Loucy (cell line): ENCODE results near the gene HOTAIR.

Experiments used
- H2AFZ ChIP-seq: fragments of 200-600 bp; sonication (generic); 2 replicates; pipeline ENCODE4 v1.6.0; 2016; ENCODE audit warnings: antibody characterized with exemption, mild to moderate bottlenecking, low read length, moderate library complexity
- H3F3A ChIP-seq: fragments of 200-600 bp; 2 replicates; pipeline ENCODE4 v1.6.0; 2016; ENCODE audit warnings: antibody characterized with exemption, low read depth, mild to moderate bottlenecking
- H3K27me3 ChIP-seq: fragments of 200-600 bp; sonication (generic); 2 replicates; pipeline ENCODE4 v1.6.1; 2014; ENCODE audit warnings: low read length, mild to moderate bottlenecking; ENCODE audit not compliant: insufficient read depth, poor library complexity, severe bottlenecking
- H3K36me3 ChIP-seq: fragments of 200-600 bp; sonication (generic); 2 replicates; pipeline ENCODE4 v1.6.1; 2016; ENCODE audit warnings: low read length; ENCODE audit not compliant: insufficient read depth
- H3K4me1 ChIP-seq: fragments of 200-600 bp; sonication (generic); 2 replicates; pipeline ENCODE4 v1.5.1; 2014; ENCODE audit warnings: low read length, mild to moderate bottlenecking; ENCODE audit not compliant: insufficient read depth, poor library complexity, severe bottlenecking
- H3K4me2 ChIP-seq: fragments of 200-600 bp; sonication (generic); 2 replicates; pipeline ENCODE4 v1.6.0; 2014; ENCODE audit warnings: antibody characterized with exemption, low read length, low read depth, mild to moderate bottlenecking; ENCODE audit not compliant: poor library complexity, severe bottlenecking
- H3K4me3 ChIP-seq: fragments of 200-600 bp; sonication (generic); 2 replicates; pipeline ENCODE4 v1.5.1; 2014; ENCODE audit warnings: low read length, mild to moderate bottlenecking, mixed read lengths; ENCODE audit not compliant: poor library complexity, severe bottlenecking
- H3K79me2 ChIP-seq: fragments of 200-600 bp; sonication (generic); 2 replicates; pipeline ENCODE4 v1.6.1; 2014; ENCODE audit warnings: low read length; ENCODE audit not compliant: insufficient read depth
- H3K9ac ChIP-seq: fragments of 200-600 bp; sonication (generic); 2 replicates; pipeline ENCODE4 v1.6.0; 2014; ENCODE audit warnings: mild to moderate bottlenecking, low read depth, low read length, moderate library complexity; ENCODE audit not compliant: poor library complexity, severe bottlenecking
- H3K9me2 ChIP-seq: fragments of 200-600 bp; sonication (generic); replicated peaks from 2 replicates; pipeline ENCODE4 v1.6.1; 2016; ENCODE audit warnings: low read depth, low read length, mixed read lengths
- H3K9me3 ChIP-seq: fragments of 200-600 bp; sonication (generic); 2 replicates; pipeline ENCODE4 v1.6.1; 2014; ENCODE audit warnings: mild to moderate bottlenecking, antibody characterized with exemption, low read length, low read depth; ENCODE audit not compliant: insufficient read depth
- H4K20me1 ChIP-seq: fragments of 200-600 bp; sonication (generic); 2 replicates; pipeline ENCODE4 v1.6.0; 2014; ENCODE audit warnings: antibody characterized with exemption, low read length, mild to moderate bottlenecking; ENCODE audit not compliant: insufficient read depth, poor library complexity, severe bottlenecking
- EZH2phosphoT487 ChIP-seq: fragments of 200-600 bp; IDR thresholded peaks from 2 replicates; pipeline ENCODE4 v1.6.1; 2018; ENCODE audit warnings: antibody characterized with exemption, mild to moderate bottlenecking, moderate library complexity, borderline replicate concordance
- TF ChIP-seq, protein P1 (sequence below): fragments of 200-600 bp; sonication (generic); conservative IDR thresholded peaks from 2 replicates; pipeline ENCODE4 v1.5.1; 2014; ENCODE audit warnings: mild to moderate bottlenecking, antibody characterized with exemption, low read length

HOTAIR gene

DNA sequence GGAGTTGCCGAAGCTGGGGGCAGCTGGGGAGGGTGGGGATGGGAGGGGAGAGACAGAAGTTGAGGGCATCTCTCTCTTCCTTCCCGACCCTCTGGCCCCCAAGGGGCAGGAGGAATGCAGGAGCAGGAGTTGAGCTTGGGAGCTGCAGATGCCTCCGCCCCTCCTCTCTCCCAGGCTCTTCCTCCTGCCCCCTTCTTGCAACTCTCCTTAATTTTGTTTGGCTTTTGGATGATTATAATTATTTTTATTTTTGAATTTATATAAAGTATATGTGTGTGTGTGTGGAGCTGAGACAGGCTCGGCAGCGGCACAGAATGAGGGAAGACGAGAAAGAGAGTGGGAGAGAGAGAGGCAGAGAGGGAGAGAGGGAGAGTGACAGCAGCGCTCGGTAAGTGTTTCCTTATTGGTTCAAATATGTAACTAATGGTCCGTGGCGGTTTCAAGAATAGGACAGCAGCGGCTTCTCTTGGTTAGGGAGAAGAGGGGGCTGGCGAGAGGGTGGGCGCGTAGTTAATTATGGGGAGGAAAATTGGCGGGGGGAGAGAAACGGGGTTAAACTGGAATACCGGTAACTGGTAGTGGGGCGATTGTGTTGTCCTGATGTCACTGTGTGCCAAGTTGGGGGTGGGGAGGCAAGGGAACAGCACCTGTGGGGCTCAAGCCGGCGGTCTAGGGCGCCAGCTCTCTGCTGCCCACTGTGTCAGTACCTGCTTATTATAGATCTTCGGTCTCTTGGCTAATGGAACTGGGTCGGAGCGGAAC, 42.5 kb upstream of the HOTAIR start:
- H3K4me3 ChIP-seq: peak overlapping the region; percentile 95
- TF ChIP-seq EZH2phosphoT487: no peak
- TF ChIP-seq, protein P1, sequence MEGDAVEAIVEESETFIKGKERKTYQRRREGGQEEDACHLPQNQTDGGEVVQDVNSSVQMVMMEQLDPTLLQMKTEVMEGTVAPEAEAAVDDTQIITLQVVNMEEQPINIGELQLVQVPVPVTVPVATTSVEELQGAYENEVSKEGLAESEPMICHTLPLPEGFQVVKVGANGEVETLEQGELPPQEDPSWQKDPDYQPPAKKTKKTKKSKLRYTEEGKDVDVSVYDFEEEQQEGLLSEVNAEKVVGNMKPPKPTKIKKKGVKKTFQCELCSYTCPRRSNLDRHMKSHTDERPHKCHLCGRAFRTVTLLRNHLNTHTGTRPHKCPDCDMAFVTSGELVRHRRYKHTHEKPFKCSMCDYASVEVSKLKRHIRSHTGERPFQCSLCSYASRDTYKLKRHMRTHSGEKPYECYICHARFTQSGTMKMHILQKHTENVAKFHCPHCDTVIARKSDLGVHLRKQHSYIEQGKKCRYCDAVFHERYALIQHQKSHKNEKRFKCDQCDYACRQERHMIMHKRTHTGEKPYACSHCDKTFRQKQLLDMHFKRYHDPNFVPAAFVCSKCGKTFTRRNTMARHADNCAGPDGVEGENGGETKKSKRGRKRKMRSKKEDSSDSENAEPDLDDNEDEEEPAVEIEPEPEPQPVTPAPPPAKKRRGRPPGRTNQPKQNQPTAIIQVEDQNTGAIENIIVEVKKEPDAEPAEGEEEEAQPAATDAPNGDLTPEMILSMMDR: peak; percentile 34; the same call in 1 of the 2 replicates
- no peaks in the 10 kb centered on the region for H3K27me3 ChIP-seq
- H2AFZ ChIP-seq: peak overlapping the region; percentile 20; the same call in 1 of the 2 replicates
- H3K4me1 ChIP-seq: peaks cover 63% of the 10 kb centered on the region
- H3K9me2 ChIP-seq: no peaks in the 10 kb centered on the region
- peak overlapping the region; percentile 68 for H3K4me2 ChIP-seq
- peaks cover 10% of the 10 kb centered on the region for H3F3A ChIP-seq
- no peaks in the 10 kb centered on the region for H3K9me3 ChIP-seq
- H3K9ac ChIP-seq: peak overlapping the region; percentile 99
- peaks cover 49% of the 10 kb centered on the region for H3K79me2 ChIP-seq
- no peaks in the 10 kb centered on the region for H3K36me3 ChIP-seq
- H4K20me1 ChIP-seq: peaks cover 29% of the 10 kb centered on the region

DNA sequence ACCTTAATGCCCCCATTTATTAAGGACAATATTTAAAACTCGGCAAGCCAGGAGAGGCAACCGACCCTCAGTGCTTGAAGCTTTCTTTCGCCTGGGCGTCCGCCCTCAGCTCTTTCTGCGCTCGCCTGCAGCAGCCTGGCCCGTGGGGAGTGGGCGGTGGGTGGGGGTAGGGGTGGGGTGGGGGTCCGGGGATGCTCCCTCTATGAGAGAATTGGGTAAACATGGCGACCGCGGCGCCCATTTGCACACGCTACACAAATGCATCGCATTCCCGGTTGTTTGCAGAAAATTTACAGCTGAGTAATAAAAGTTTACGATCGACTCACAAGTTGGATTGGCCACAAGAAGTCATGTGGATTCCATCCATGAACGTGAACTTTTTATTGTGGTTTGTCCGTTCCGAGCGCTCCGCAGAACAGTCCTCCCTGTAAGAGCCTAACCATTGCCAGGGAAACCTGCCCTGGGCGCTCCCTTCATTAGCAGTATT, 41.8 kb upstream of the HOTAIR start:
- Histone ChIP-seq H2AFZ (0 out of 2 replicates have a peak overlapping the region, but pooled peaks have one; percentile 27), H3K36me3 (no peaks in the 10 kb centered on the region), H3F3A (peaks cover 10% of the 10 kb centered on the region), H3K9me2 (no peaks in the 10 kb centered on the region), H3K9ac (peak overlapping the region; percentile 99), H3K4me1 (peaks cover 64% of the 10 kb centered on the region), H4K20me1 (peaks cover 22% of the 10 kb centered on the region), H3K4me3 (peak overlapping the region; percentile 95), H3K4me2 (peak overlapping the region; percentile 68), H3K27me3 (no peaks in the 10 kb centered on the region), H3K9me3 (no peaks in the 10 kb centered on the region), H3K79me2 (peaks cover 42% of the 10 kb centered on the region)
- no peak for TF ChIP-seq EZH2phosphoT487
- TF ChIP-seq, protein P1: no peak

DNA sequence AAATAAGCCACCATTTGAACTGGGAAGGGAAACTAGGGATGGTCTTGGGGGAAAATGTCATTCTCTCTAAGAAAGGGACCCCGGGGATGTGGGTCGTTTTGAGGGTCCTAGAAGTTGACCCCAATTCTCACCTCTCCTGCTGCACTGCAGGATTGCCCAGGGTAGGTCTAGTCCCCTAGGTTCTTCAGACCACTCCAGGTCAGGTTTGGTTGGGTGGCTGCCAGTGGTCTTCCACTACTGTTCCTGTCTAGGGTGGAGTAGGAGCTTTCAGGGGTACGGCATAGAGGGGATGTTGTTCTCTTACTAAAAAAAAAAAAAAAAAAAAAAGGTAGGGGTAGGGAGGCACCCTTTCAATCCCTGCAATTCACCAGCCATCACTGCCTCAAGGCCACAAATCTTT, 41.3 kb upstream of the HOTAIR start:
- H3F3A ChIP-seq: peaks cover 10% of the 10 kb centered on the region
- TF ChIP-seq EZH2phosphoT487: no peak
- TF ChIP-seq, protein P1: no peak
- no peaks in the 10 kb centered on the region for H3K9me2 ChIP-seq
- H3K4me3 ChIP-seq: peak overlapping the region; percentile 95
- 0 out of 2 replicates have a peak overlapping the region, but pooled peaks have one; percentile 27 for H2AFZ ChIP-seq
- no peaks in the 10 kb centered on the region for H3K36me3 ChIP-seq
- no peaks in the 10 kb centered on the region for H3K27me3 ChIP-seq
- H3K4me1 ChIP-seq: peaks cover 64% of the 10 kb centered on the region
- no peaks in the 10 kb centered on the region for H3K9me3 ChIP-seq
- peak overlapping the region; percentile 99 for H3K9ac ChIP-seq
- H4K20me1 ChIP-seq: peaks cover 18% of the 10 kb centered on the region
- peak overlapping the region; percentile 68 for H3K4me2 ChIP-seq
- peaks cover 38% of the 10 kb centered on the region for H3K79me2 ChIP-seq
